ENCODE data around the gene PITPNM1.

DNA sequence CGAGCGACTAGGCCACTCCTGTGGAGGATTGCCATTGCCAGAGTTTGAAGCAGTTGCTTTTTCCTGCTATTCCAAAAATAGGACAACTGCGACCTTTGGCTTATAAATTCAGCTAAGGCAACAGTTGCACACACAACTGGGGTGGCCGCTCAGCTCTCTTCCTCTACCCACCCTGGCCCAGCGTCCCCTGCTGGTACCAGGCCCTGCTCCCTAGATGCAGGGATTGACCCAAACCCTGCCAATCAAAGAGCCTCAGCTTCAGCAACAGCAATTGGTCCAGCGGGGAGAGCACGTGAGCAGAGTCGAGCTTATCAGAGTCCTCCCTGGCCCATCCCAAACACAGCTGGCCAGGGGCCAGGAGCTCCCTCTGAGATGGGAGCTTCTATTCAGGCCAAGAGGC lies 40.1 kb upstream of the PITPNM1 start:
- TF ChIP-seq ZNF274 (IDR thresholded peaks at IDR 0.05; ENCODE audit: low read depth, low read length) (no peak), YY1 (IDR thresholded peaks at IDR 0.05; ENCODE audit: insufficient read depth, insufficient read length) (no peak), SUZ12 (IDR thresholded peaks at IDR 0.05; ENCODE audit: extremely low read depth, insufficient read depth, insufficient read length) (no peak)

Data from NT2/D1 (cell line).